Endothelial cell (in vitro differentiated cells): ENCODE measurements around the gene GNA14. TPM values are rescaled to one million over a fixed set of nuclear protein-coding genes. Genes with fewer than 3 reads are reported as not detected.
"Not testable (repeated sequence)": the region's sequence is repeated elsewhere in the genome, so short reads cannot be mapped to it uniquely, and the experiment has no call there.

Source experiments
- DNase-seq: peaks from one replicate; pipeline ENCODE4 v3.0.0; 2021; ENCODE audit warnings: low spot score
- H3K27ac Mint-ChIP-seq: one replicate; pipeline ENCODE4 v1.8.0; 2021; ENCODE audit warnings: mixed read lengths, inconsistent platforms; ENCODE audit not compliant: unreplicated experiment
- H3K27me3 Mint-ChIP-seq: one replicate; pipeline ENCODE4 v1.8.0; 2021; ENCODE audit warnings: mild to moderate bottlenecking, moderate library complexity, mixed read lengths, inconsistent platforms; ENCODE audit not compliant: unreplicated experiment
- H3K36me3 Mint-ChIP-seq: one replicate; pipeline ENCODE4 v1.8.0; 2021; ENCODE audit warnings: mild to moderate bottlenecking, low read depth, mixed read lengths, inconsistent platforms; ENCODE audit not compliant: unreplicated experiment
- H3K4me1 Mint-ChIP-seq: one replicate; pipeline ENCODE4 v1.8.0; 2021; ENCODE audit warnings: mild to moderate bottlenecking, mixed read lengths, inconsistent platforms; ENCODE audit not compliant: unreplicated experiment
- H3K4me3 Mint-ChIP-seq: one replicate; pipeline ENCODE4 v1.8.0; 2021; ENCODE audit warnings: mild to moderate bottlenecking, mixed read lengths, inconsistent platforms; ENCODE audit not compliant: unreplicated experiment
- H3K9me3 Mint-ChIP-seq: one replicate; pipeline ENCODE4 v1.8.0; 2021; ENCODE audit warnings: mixed read lengths, inconsistent platforms; ENCODE audit not compliant: unreplicated experiment
- CTCF ChIP-seq: fragments of 200-600 bp; sonication (generic); IDR thresholded peaks from one replicate; pipeline ENCODE4 v1.5.0; 2021; ENCODE audit warnings: antibody characterized with exemption; ENCODE audit not compliant: unreplicated experiment
- total RNA-seq: library from RNA; stranded (reverse); fragmentation: NEBNext Ultra II Directional; extraction: Animal tissue kit (Norgen Biotek cat#: 25700); gene quantifications from one replicate; pipeline ENCODE4 v1.2.1, GENCODE V29; 2021; ENCODE audit not compliant: unreplicated experiment

Gene GNA14
- total RNA-seq, 1 donor from 2014 or later = 10.6 TPM

DNA sequence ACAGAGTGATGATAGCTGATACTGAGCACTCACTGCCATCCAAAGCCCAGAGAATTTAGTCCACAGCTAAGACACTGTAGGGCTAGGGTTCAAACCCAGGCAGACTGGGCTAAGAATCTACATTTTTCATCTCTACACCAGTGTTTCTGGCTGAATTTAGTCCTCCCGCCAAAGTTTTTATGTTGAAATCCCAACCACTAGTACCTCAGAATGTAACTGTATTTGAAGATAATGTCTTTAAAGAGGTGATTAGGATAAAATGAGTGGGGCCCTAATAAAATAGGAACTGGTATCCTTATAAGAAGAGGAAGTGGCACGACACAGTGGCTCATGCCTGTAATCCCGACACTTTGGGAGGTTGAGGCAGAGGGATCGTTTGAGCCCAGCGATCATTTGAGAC, 4.3 kb downstream of the GNA14 start:
- TF ChIP-seq CTCF = no peak
- Mint-ChIP-seq H3K27me3 (peaks cover 5% of the 10 kb centered on the region), H3K27ac (no peak overlapping the region), H3K9me3 (no peaks in the 10 kb centered on the region), H3K4me1 (peaks cover 18% of the 10 kb centered on the region), H3K36me3 (peaks cover 9% of the 10 kb centered on the region), H3K4me3 (no peak overlapping the region)
- no peak for DNase-seq

DNA sequence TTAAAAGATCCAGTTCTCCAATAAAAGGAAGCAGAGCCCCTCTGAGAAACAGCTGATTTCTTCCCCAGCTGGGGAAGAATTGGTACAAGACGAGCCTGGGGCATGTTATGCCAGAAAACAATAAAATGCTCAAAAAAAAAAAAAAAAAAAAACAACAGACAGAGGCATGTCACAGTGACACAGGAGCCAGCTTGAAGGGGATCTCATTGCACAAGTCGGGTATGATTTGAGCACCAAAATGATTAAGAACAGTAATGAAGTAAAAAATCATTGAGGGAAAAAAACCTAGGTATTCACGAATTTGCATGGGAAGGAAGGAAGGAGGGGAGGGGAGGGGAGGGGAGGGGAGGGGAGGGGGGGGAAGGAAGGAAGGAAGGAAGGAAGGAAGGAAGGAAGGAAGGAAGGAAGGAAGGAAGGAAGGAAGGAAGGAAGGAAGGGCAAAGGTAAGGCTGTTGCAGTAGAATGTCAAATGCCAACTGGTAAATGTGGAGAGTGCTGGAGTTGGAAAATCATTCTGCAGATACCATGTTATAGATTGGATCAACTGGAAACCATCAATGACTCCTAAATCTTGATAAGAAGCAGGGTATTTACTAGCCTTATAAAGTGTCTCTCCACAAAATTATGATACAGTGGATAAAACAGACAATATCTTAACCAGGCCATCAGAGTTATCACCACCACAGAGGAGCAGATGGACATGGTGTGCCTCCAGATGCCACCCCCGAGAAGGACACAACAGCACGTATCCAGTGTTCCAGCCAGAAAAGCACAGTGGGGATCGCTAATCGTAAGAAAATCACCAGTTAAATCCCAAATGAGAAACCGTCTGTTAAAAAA, 7.2 kb downstream of the GNA14 start:
- no peaks in the 10 kb centered on the region for H3K9me3 Mint-ChIP-seq
- H3K4me3 Mint-ChIP-seq = no peak overlapping the region
- no peak for TF ChIP-seq CTCF
- H3K36me3 Mint-ChIP-seq = peaks cover 3% of the 10 kb centered on the region
- no peak overlapping the region for H3K27ac Mint-ChIP-seq
- peaks cover 10% of the 10 kb centered on the region for H3K4me1 Mint-ChIP-seq
- DNase-seq = no peak
- H3K27me3 Mint-ChIP-seq = no peaks in the 10 kb centered on the region

- no peak for DNase-seq
- no peaks in the 10 kb centered on the region for H3K36me3 Mint-ChIP-seq
- no peaks in the 10 kb centered on the region for H3K4me1 Mint-ChIP-seq
- no peaks in the 10 kb centered on the region for H3K9me3 Mint-ChIP-seq
- H3K4me3 Mint-ChIP-seq = no peak overlapping the region
- TF ChIP-seq CTCF = no peak
- H3K27ac Mint-ChIP-seq = no peak overlapping the region
- no peaks in the 10 kb centered on the region for H3K27me3 Mint-ChIP-seq
Observed at GRCh38 chr9:77632652-77633051, 15.5 kb downstream of the GNA14 start.

- H3K27me3 Mint-ChIP-seq, H3K9me3 Mint-ChIP-seq, DNase-seq, H3K4me3 Mint-ChIP-seq, H3K36me3 Mint-ChIP-seq, H3K27ac Mint-ChIP-seq, H3K4me1 Mint-ChIP-seq: not testable (repeated sequence)
Observed at GRCh38 chr9:77628864-77629263, 19.3 kb downstream of the GNA14 start.

DNA sequence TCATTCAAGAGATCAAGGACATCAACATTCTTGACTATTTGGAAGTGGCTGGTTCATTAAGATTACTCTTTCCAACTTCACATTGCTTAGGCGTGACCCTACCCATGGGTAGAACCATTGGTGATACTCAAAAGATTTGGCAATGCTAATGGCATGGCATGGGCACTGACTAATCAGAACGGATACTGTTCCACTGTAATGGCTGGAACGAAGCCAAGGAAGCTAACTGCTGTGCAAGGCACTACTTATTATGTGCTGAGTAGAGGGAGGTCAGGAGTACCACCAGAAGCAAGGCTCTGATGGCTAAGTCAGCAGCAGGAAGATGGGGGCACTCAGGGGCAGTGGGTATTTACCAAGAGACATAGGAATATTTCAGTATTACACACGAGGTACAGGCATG, 31.9 kb downstream of the GNA14 start:
- no peaks in the 10 kb centered on the region for H3K36me3 Mint-ChIP-seq
- peaks cover 8% of the 10 kb centered on the region for H3K4me1 Mint-ChIP-seq
- no peak overlapping the region for H3K27ac Mint-ChIP-seq
- TF ChIP-seq CTCF = no peak
- H3K4me3 Mint-ChIP-seq = no peak overlapping the region
- no peak for DNase-seq
- H3K27me3 Mint-ChIP-seq = peaks cover 1% of the 10 kb centered on the region
- no peaks in the 10 kb centered on the region for H3K9me3 Mint-ChIP-seq
